WERI-Rb-1 (cell line): ENCODE data around the gene DKKL1.
A peak's percentile ranks its signal among the peaks of the same experiment; 100 is the strongest.
"Not testable (repeated sequence)": the region's sequence is repeated elsewhere in the genome, so short reads cannot be mapped to it uniquely, and the experiment has no call there.

Experiments used
- DNase-seq: peaks from one replicate; pipeline ENCODE4 v3.0.0-alpha.2; 2020
- H3K27ac ChIP-seq: fragments of 250-450 bp; sonication (Bioruptor Pico); 2 replicates; pipeline ENCODE4 v1.5.1; 2020; ENCODE audit warnings: mild to moderate bottlenecking, moderate library complexity
- H3K27me3 ChIP-seq: fragments of 250-450 bp; sonication (Bioruptor Pico); 2 replicates; pipeline ENCODE4 v1.5.1; 2021; ENCODE audit warnings: mild to moderate bottlenecking, low read depth, moderate library complexity; ENCODE audit not compliant: insufficient read depth, severe bottlenecking
- H3K36me3 ChIP-seq: fragments of 250-450 bp; sonication (Bioruptor Pico); 2 replicates; pipeline ENCODE4 v1.5.1; 2020; ENCODE audit warnings: mild to moderate bottlenecking, moderate library complexity
- H3K4me3 ChIP-seq: 2 replicates; pipeline ENCODE4 v1.5.1; 2011; ENCODE audit warnings: low read depth, mild to moderate bottlenecking, control low read depth, low read length
- H3K9me3 ChIP-seq: fragments of 250-450 bp; sonication (Bioruptor Pico); 2 replicates; pipeline ENCODE4 v1.5.1; 2021; ENCODE audit warnings: mild to moderate bottlenecking, moderate library complexity; ENCODE audit not compliant: severe bottlenecking
- TF ChIP-seq, protein P1 (sequence below): IDR thresholded peaks from 2 replicates; pipeline ENCODE4 v1.5.1; 2011; ENCODE audit warnings: low read depth, mild to moderate bottlenecking, control low read depth, inconsistent platforms, low read length

DKKL1 gene

GRCh38 chr19:49326165-49326704, 37.4 kb upstream of the DKKL1 start:
- H3K9me3 ChIP-seq = peaks cover 2% of the 10 kb centered on the region
- H3K27me3 ChIP-seq = no peaks in the 10 kb centered on the region
- H3K36me3 ChIP-seq = peaks cover 2% of the 10 kb centered on the region; the same call in 1 of the 2 replicates
- H3K4me3 ChIP-seq = no peak overlapping the region
- no peak for DNase-seq
- H3K27ac ChIP-seq = no peak overlapping the region
- TF ChIP-seq, protein P1, sequence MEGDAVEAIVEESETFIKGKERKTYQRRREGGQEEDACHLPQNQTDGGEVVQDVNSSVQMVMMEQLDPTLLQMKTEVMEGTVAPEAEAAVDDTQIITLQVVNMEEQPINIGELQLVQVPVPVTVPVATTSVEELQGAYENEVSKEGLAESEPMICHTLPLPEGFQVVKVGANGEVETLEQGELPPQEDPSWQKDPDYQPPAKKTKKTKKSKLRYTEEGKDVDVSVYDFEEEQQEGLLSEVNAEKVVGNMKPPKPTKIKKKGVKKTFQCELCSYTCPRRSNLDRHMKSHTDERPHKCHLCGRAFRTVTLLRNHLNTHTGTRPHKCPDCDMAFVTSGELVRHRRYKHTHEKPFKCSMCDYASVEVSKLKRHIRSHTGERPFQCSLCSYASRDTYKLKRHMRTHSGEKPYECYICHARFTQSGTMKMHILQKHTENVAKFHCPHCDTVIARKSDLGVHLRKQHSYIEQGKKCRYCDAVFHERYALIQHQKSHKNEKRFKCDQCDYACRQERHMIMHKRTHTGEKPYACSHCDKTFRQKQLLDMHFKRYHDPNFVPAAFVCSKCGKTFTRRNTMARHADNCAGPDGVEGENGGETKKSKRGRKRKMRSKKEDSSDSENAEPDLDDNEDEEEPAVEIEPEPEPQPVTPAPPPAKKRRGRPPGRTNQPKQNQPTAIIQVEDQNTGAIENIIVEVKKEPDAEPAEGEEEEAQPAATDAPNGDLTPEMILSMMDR = no peak

- TF ChIP-seq, protein P1 = peak; percentile 42
- no peak for DNase-seq
These were observed 35.7 kb upstream of the DKKL1 start for GRCh38 chr19:49327878-49328544.

GRCh38 chr19:49328741-49329140, 34.9 kb upstream of the DKKL1 start:
- TF ChIP-seq, protein P1 = no peak
- H3K9me3 ChIP-seq = no peaks in the 10 kb centered on the region
- H3K27me3 ChIP-seq = no peaks in the 10 kb centered on the region
- DNase-seq = no peak
- no peak overlapping the region for H3K4me3 ChIP-seq
- peaks cover 2% of the 10 kb centered on the region; the same call in 1 of the 2 replicates for H3K36me3 ChIP-seq
- no peak overlapping the region for H3K27ac ChIP-seq

More at GRCh38 chr19:49327878-49328544, 35.7 kb upstream of the DKKL1 start:
- Histone ChIP-seq H3K4me3 (no peak overlapping the region), H3K27me3 (no peaks in the 10 kb centered on the region), H3K36me3 (peaks cover 2% of the 10 kb centered on the region; the same call in 1 of the 2 replicates), H3K27ac (no peak overlapping the region), H3K9me3 (peaks cover under 1% of the 10 kb centered on the region)

DNA sequence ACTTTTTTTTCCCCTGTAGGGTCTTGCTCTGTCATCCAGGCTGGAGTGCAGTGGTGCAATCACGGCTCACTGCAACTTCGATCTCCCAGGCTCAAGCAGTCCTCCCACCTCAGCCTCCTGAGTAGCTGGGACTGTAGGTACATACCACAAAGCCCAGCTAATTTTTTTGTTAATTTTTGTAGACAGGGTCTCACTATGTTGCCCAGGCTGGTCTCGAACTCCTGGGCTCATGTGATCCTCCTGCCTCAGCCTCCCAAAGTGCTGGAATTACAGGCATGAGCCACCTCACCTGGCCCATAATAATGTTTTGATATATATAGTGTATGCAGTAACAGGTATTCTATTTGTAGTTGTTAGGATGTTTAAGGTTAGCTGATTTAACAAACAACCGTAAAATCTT, 32.5 kb upstream of the DKKL1 start:
- H3K9me3 ChIP-seq, DNase-seq, H3K27ac ChIP-seq, H3K36me3 ChIP-seq, H3K4me3 ChIP-seq, H3K27me3 ChIP-seq: not testable (repeated sequence)

DNA sequence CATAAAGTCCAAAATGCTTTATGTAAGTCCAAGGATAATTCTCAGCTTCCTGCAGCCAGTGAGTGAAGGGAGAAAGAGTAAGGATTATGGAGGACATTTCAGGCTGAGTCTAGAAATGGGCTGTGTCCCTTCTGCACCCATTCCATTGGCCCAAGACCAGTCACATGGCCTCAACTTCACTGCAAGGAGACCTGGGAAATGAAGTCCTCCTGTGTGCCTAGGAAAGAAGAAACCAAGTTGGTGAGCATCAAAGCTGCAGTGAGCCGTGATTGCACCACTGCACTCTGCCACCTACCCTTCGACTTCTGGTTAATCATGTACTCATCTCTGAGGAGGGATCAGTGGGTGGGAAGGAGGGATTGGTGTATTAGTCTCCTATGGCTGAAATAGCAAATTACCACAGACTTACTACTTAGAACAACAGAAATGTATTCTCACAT, 32.0 kb upstream of the DKKL1 start:
- no peak overlapping the region for H3K27ac ChIP-seq
- no peaks in the 10 kb centered on the region for H3K9me3 ChIP-seq
- TF ChIP-seq, protein P1 = no peak
- H3K27me3 ChIP-seq = no peaks in the 10 kb centered on the region
- no peak overlapping the region for H3K4me3 ChIP-seq
- peaks cover 2% of the 10 kb centered on the region; the same call in 1 of the 2 replicates for H3K36me3 ChIP-seq
- DNase-seq = peak; percentile 63

- not testable (repeated sequence) for H3K27ac ChIP-seq
These were observed 30.8 kb upstream of the DKKL1 start for GRCh38 chr19:49332691-49333417.

More at GRCh38 chr19:49332691-49333417, 30.8 kb upstream of the DKKL1 start:
- not testable (repeated sequence) for H3K9me3 ChIP-seq, H3K27me3 ChIP-seq, DNase-seq, H3K4me3 ChIP-seq, H3K36me3 ChIP-seq
